ENCODE results near the gene CPTP. TPM values are rescaled to one million over a fixed set of nuclear protein-coding genes. Genes with fewer than 3 reads are reported as not detected.

CPTP gene
- total and polyA plus RNA-seq, 2 of the 13 experiments (the other 11 are each of a cell fraction or from before 2014, with no cell fraction given) = 5.5 to 9.3 TPM

- TF ChIP-seq ZNF704 (CRISPR knock-in tag; IDR thresholded peaks at IDR 0.05; ENCODE audit: borderline replicate concordance) (no peak), GZF1 (CRISPR knock-in tag; IDR thresholded peaks at IDR 0.05) (no peak), YEATS4 (CRISPR knock-in tag; IDR thresholded peaks at IDR 0.05; ENCODE audit: borderline replicate concordance) (0 out of 2 replicates have a peak, but pooled peaks have one; percentile 13), MAFF (IDR thresholded peaks at IDR 0.05; ENCODE audit: low read depth, low read length) (peak; percentile 47; the same call in 1 of the 2 replicates), ZSCAN21 (CRISPR knock-in tag; IDR thresholded peaks at IDR 0.05; ENCODE audit: borderline replicate concordance) (peak; percentile 24; the same call in 1 of the 2 replicates)
Observed at GRCh38 chr1:1357871-1358432, 33.4 kb downstream of the CPTP start (continued).

DNA sequence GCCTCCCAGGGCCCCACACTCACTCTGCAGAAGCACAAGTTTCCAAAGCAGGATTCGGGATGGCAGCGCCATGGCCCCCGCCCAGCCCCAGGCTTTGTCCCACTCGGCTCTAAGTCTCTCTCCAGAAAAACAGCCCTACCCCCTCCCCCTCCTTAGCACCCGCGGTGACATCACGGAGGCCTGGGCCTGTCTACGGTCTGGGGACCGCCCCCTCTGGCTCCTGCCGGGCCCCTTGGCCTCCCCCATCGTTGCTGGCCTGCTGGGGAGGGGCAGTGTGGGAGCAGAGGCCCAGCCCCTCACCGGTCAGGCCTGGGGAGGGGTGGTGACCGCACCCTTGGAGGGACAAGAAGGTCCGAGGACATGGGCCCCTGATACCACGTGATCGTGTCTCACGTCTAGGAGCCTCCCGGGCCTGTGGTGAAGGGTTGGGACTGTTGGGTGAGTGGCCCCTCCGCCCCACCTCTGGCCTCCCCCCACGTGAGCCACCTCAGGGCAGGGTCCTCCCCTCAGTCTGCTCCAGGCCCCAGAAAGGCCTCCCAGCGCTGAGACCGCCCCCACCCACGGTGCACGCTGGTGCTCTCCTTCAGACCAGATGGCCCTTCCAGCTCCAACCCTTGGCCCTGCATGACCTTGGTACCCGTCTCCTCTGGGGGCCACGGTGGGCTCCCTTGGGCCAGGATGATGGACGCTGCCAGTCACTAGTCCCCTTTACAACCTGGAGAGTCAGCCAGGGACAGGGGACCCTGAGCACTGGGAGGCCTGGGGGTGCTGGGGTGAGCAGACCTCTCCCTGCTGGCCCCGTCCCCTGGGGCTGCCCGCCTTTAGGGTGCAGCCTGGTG is 34.0 kb downstream of the CPTP start, which contains the start of gene MXRA8:
Gene MXRA8 (minus strand): TSS at position 123 of the 839 bp plus-strand sequence. CDS start 51 bp downstream, at position 72.
- H3K4me1 ChIP-seq (ENCODE audit: insufficient read depth, low read length) = peaks cover 57% of the 10 kb centered on the region
- POLR2A ChIA-PET = interaction anchor here (0.6 to 4.0 kb wide), 9 partner anchors 10 to 72 kb away, joined by 3 to 38 read pairs (median 7); partner anchors contain the start of genes AURKAIP1, CCNL2, DVL1 and MRPL20
- H3K9ac ChIP-seq (ENCODE audit: insufficient read depth, low read depth, low read length) = peak within 1 kb of the TSS; percentile 80
- DNase-seq (ENCODE audit: low spot score) (peak; percentile 79), ATAC-seq (peak; percentile 28), FAIRE-seq (no peak)
- H3K4me3 ChIP-seq (replicated peaks in 1 of 3; ENCODE audit: insufficient read depth in 1 of 3, low read depth in 2 of 3, low read length in 3 of 3) = peak within 1 kb of the TSS; percentile 69 to 74 (median 71)
- peak within 1 kb of the TSS; percentile 88 for H3K27ac ChIP-seq (ENCODE audit: extremely low read length, insufficient read depth, low read length)
- H3K79me2 ChIP-seq (ENCODE audit: insufficient read depth, low read length) = peaks cover 4% of the 10 kb centered on the region
- H2AFZ ChIP-seq (ENCODE audit: low read length) = no peak within 1 kb of the TSS
- intact Hi-C loops (cut with micrococcal nuclease; ENCODE audit: unreplicated experiment) = no loop called here
- peak within 1 kb of the TSS; percentile 92 for H3K4me2 ChIP-seq (ENCODE audit: low read depth, low read length)
- WGBS (ENCODE audit: low lambda C conversion rate) = 35% methylated on average over 15 of the region's 29 CpGs
- no TSS peak for BruUV-seq (replicated peaks)
- no peaks in the 10 kb centered on the region for H3K9me3 ChIP-seq (ENCODE audit: low read length)
- no peaks in the 10 kb centered on the region for H4K20me1 ChIP-seq (ENCODE audit: insufficient read depth, low read length)
- CTCF ChIA-PET (ENCODE audit: low intra/inter-chr PET ratio, low total read pairs) = no interaction called here
- in situ Hi-C loops (cut with HindIII; ENCODE audit: extremely low pct_ligation_motif_present, low pct_unique_long_range_greater_than_20kb) = no loop called here
- H3K27me3 ChIP-seq (ENCODE audit: control insufficient read depth in 1 of 2, insufficient read depth in 2 of 2, low read length in 2 of 2) = no peaks in the 10 kb centered on the region
- no peaks in the 10 kb centered on the region for H3K36me3 ChIP-seq (replicated peaks in 1 of 2; ENCODE audit: control insufficient read depth in 1 of 2, insufficient read depth in 2 of 2, low read length in 2 of 2)
- TF ChIP-seq ZNF644 (CRISPR knock-in tag; IDR thresholded peaks at IDR 0.05; ENCODE audit: low read depth) = no peak
- TF ChIP-seq ZNF367 (CRISPR knock-in tag; IDR thresholded peaks at IDR 0.05; ENCODE audit: borderline replicate concordance) = no peak
- 0 out of 2 replicates have a peak, but pooled peaks have one; percentile 10 for TF ChIP-seq IKZF5 (CRISPR knock-in tag; IDR thresholded peaks at IDR 0.05)
- TF ChIP-seq, protein P1, sequence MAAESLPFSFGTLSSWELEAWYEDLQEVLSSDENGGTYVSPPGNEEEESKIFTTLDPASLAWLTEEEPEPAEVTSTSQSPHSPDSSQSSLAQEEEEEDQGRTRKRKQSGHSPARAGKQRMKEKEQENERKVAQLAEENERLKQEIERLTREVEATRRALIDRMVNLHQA (CRISPR knock-in tag; IDR thresholded peaks at IDR 0.05) = no peak
- TF ChIP-seq MAFG (CRISPR knock-in tag; IDR thresholded peaks at IDR 0.05) = no peak
- no peak for TF ChIP-seq ERF (CRISPR knock-in tag; IDR thresholded peaks at IDR 0.05)
- peak; percentile 54; the same call in 1 of the 2 replicates for TF ChIP-seq MXD1 (CRISPR knock-in tag; IDR thresholded peaks at IDR 0.05)
- TF ChIP-seq HNF4G (IDR thresholded peaks at IDR 0.05; ENCODE audit: borderline replicate concordance, low read depth, low read length) = no peak
- TF ChIP-seq HNF4G (CRISPR knock-in tag; IDR thresholded peaks at IDR 0.05; ENCODE audit: borderline replicate concordance, low read depth) = no peak; the same call in 1 of the 2 replicates
